Breast epithelium (tissue), 3 donors: ENCODE data around the gene TMEM169.

Experiments used
- CTCF ChIP-seq, 3 donors: fragments of 450-650 bp; IDR thresholded peaks; one replicate each; pipeline ENCODE4 v1.5.1; 2016 to 2017; ENCODE audit warnings: antibody characterized with exemption in 3 of 3, mild to moderate bottlenecking in 3 of 3, moderate library complexity in 3 of 3
- POLR2A ChIP-seq: fragments of 450-650 bp; IDR thresholded peaks from one replicate; pipeline ENCODE4 v1.6.1; 2016; ENCODE audit warnings: antibody characterized with exemption, mild to moderate bottlenecking, moderate library complexity

- TF ChIP-seq POLR2A (no peak), CTCF (IDR thresholded peaks at IDR 0.05) (no peak)
Measured at GRCh38 chr2:216092646-216093045, 10.9 kb downstream of the TMEM169 start.
